ENCODE data around the gene HCK.
A peak's percentile ranks its signal among the peaks of the same experiment; 100 is the strongest.

Gene HCK

DNA sequence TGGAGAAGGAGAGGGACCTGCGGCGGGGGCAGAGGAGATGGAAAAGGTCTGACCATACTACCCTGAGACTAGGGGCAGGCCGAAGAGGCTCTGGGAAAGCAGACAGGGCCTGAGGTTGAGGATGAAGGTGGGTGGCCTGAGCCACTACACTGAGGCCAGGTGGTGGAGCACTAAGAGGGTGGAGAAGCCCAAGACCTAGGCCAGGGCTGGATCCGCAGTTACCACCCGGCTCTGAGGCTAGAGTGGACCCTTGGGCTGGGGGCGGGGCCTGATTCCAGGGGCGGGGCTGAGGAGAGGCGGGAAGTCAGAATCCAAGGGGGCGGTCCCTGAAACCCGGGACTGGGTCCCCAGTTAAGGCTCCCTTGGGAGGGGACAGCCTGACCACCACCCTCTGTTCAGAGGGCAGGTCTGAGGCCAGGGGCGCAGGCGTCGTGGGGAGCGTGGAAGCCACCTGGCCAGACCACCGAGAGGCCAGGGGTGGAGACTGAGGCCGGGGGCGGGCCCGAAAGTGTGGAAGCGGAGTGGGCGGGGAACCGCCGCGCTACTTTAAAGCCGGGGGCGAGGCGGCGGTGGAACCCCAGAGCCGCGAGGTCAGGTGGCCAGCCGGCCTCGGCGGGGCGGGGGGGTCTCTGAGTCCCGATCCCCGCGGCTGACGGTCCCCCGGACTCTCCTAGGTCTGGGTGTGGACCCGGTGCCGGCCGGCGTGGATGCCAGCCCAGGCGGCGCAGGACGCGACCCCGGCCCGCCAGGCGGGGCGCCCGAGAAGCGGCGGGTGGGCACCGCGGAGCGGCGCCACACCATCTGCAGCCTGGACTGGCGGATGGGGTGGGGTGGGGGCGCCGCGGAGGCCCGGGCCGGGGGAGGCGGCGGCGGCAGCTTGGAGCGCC, 33.5 kb upstream of the HCK start:
- TF ChIP-seq, protein P1, sequence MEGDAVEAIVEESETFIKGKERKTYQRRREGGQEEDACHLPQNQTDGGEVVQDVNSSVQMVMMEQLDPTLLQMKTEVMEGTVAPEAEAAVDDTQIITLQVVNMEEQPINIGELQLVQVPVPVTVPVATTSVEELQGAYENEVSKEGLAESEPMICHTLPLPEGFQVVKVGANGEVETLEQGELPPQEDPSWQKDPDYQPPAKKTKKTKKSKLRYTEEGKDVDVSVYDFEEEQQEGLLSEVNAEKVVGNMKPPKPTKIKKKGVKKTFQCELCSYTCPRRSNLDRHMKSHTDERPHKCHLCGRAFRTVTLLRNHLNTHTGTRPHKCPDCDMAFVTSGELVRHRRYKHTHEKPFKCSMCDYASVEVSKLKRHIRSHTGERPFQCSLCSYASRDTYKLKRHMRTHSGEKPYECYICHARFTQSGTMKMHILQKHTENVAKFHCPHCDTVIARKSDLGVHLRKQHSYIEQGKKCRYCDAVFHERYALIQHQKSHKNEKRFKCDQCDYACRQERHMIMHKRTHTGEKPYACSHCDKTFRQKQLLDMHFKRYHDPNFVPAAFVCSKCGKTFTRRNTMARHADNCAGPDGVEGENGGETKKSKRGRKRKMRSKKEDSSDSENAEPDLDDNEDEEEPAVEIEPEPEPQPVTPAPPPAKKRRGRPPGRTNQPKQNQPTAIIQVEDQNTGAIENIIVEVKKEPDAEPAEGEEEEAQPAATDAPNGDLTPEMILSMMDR (IDR thresholded peaks at IDR 0.05; ENCODE audit: insufficient read depth, missing control alignments): no peak
- FAIRE-seq: no peak
- DNase-seq (ENCODE audit: insufficient read length, low spot score): peak; percentile 83

DNA sequence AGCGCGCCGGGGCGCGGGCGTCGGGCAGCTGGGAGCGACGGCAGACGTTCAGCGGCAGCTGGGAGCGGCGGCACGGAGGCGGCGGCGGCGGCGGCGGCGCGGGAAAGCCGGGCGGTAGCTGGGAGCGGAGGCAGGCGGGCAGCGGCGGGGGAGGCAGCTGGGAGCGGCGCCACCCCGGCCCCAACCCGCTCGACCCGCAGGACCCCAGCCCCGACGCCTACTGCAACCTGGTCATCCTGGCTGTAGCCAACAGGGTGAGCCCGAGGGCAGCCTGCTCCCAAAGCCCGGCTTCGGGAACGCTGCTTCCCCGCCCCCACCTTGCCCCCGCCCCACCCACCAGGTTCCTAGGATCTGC, 32.9 kb upstream of the HCK start:
- TF ChIP-seq, protein P1 (IDR thresholded peaks at IDR 0.05; ENCODE audit: insufficient read depth, missing control alignments): no peak
- FAIRE-seq (no peak), DNase-seq (ENCODE audit: insufficient read length, low spot score) (no peak)

DNA sequence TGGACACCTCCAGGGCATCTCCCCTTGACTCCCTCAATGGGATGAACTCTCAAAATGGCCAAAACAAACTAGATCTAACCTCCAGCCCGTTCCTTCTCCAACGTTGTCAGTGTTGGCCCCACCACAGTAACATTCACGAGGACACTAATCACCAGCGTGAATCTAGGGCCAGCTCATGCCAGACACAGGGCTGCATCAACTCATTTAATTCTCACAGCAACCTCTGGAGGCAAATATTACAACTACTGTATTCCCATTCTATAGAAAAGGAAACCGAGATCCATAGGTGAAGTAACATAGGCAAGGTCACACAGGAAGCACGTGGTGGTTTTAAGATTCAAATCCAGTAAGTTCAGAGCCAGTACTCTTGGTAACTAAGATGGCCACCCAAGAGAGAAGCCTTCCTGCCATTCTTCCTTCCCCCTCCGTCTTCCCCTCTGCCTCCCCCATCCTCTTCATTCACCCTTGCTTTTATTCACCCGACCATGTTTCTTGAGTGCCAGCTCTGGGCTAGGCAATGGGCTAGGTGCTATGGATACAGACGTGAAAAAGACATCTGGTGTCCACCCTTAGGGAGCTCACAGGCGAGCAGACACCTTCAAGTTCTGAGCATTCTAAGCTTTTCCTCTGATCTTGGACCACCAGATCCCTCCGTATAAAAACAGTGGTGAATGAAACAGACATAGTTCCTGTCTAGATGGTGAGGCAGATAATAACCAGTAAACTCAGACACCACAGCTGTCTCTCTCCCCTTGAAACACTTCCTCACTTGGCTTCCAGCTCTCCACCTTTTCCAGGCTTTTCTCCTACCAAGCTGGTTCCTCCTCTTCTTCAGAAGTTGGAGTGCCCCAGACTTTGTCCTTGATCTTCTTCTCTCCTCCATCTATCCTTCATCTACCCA, 32.2 kb upstream of the HCK start:
- TF ChIP-seq, protein P1 (IDR thresholded peaks at IDR 0.05; ENCODE audit: insufficient read depth, missing control alignments): no peak
- no peak for DNase-seq (ENCODE audit: insufficient read length, low spot score)
- peak; percentile 55 for FAIRE-seq

DNA sequence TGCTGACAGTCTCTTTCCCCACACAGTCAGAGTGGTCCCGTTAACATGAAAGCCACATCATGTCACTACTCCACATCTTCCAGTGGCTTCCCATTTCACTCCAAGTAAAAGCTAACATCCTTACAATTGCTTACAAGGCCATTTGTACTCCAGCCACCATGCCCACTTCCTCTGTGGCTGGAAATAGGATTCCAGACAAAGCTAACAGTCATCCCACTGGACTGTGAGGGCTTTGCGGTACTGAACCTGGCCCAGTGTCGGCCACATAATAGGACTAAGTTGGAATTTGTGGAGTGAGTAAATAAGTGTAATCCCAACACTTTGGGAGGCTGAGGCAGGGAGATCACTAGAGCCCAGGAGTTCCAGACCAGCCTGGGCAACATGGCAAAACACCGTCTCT, 31.0 kb upstream of the HCK start:
- DNase-seq (ENCODE audit: insufficient read length, low spot score) (no peak), FAIRE-seq (no peak)
- TF ChIP-seq, protein P1 (IDR thresholded peaks at IDR 0.05; ENCODE audit: insufficient read depth, missing control alignments): no peak

DNA sequence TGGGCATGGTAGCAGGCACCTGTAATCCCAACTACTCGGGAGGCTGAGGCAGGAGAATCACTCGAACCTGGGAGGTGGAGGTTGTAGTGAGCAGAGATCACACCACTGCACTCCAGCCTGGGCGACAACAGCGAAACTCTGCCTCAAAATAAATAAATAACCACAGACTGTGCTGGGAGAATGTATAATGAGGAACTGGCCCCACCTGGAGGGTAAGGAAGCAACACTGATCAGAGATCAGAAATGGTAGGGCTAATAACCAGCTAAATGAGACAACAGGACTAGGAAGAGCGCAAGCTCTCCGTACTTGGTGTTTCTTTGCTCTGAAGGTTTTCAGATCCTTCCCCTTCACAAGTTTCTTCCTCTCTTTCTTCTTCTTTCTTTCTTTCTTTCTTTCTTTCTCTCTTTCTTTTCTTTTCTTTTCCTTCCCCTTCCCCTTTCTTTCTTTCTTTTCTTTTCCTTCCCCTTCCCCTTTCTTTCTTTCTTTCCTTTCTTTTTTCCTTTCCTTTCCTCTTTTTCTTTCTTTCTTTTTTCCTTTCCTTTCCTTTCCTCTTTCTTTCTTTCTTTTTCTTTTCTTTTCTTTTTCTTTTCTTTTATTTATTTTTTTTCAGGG, 27.3 kb upstream of the HCK start:
- no peak for FAIRE-seq
- no peak for DNase-seq (ENCODE audit: insufficient read length, low spot score)
- TF ChIP-seq, protein P1 (IDR thresholded peaks at IDR 0.05; ENCODE audit: insufficient read depth, missing control alignments): no peak

DNA sequence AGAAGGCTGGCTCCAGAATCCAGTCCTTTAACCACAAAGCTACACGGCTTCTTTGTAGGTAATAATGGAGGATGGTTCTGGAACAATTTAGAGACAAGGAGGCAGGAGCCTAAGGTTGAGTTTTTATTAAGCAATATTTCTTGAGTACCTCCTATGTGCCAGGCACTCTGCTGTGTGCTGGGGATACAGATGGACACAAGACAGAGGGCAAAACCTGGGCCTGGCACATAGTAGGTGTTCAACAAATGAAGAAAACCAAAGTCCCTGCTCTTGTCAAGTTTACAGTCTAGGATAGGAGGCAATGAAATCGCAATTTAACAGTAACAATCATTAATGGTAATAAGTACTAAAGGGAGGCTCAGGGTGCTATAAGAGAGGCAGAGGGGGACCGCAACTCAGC, 24.4 kb upstream of the HCK start:
- DNase-seq (ENCODE audit: insufficient read length, low spot score): no peak
- FAIRE-seq: no peak
- TF ChIP-seq, protein P1 (IDR thresholded peaks at IDR 0.05; ENCODE audit: insufficient read depth, missing control alignments): no peak

All from D721Med (cell line).